H9 (cell line): Measurements from ENCODE around the gene MRC2. TPM values are rescaled to one million over a fixed set of nuclear protein-coding genes. Genes with fewer than 3 reads are reported as not detected.

Experiments
- DNase-seq: peaks from one replicate; pipeline ENCODE4 v3.0.0-alpha.2; 2017
- H2AFZ ChIP-seq: one replicate; pipeline ENCODE4 v1.6.1; 2013; ENCODE audit warnings: mild to moderate bottlenecking, low read length, control low read depth, moderate library complexity
- H2AK5ac ChIP-seq: 2 replicates; pipeline ENCODE4 v1.6.1; 2013; ENCODE audit warnings: low read length, control low read depth, mixed read lengths; ENCODE audit not compliant: insufficient read length
- H2BK120ac ChIP-seq: one replicate; pipeline ENCODE4 v1.6.1; 2013; ENCODE audit warnings: low read depth, mild to moderate bottlenecking, low read length, control low read depth, inconsistent platforms; ENCODE audit not compliant: poor library complexity, severe bottlenecking
- H2BK12ac ChIP-seq: 2 replicates; pipeline ENCODE4 v1.6.1; 2013; ENCODE audit warnings: low read length, control low read depth, mixed read lengths, low read depth; ENCODE audit not compliant: insufficient read length
- H2BK15ac ChIP-seq: 2 replicates; pipeline ENCODE4 v1.6.1; 2013; ENCODE audit warnings: low read depth, low read length, control low read depth
- H2BK20ac ChIP-seq: one replicate; pipeline ENCODE4 v1.6.1; 2013; ENCODE audit warnings: low read depth, mild to moderate bottlenecking, low read length, control low read depth, inconsistent platforms; ENCODE audit not compliant: poor library complexity, severe bottlenecking
- H2BK5ac ChIP-seq: 2 replicates; pipeline ENCODE4 v1.6.1; 2013; ENCODE audit warnings: low read length, control low read depth, mixed read lengths; ENCODE audit not compliant: insufficient read length
- H3K14ac ChIP-seq: 2 replicates; pipeline ENCODE4 v1.6.1; 2013; ENCODE audit warnings: low read length, control low read depth; ENCODE audit not compliant: insufficient read depth
- H3K18ac ChIP-seq: 2 replicates; pipeline ENCODE4 v1.6.1; 2013; ENCODE audit warnings: low read depth, mild to moderate bottlenecking, mixed read lengths, low read length, control low read depth; ENCODE audit not compliant: insufficient read length
- H3K23ac ChIP-seq: 2 replicates; pipeline ENCODE4 v1.6.1; 2013; ENCODE audit warnings: low read length, control low read depth, mixed read lengths, low read depth; ENCODE audit not compliant: insufficient read length
- H3K23me2 ChIP-seq: 2 replicates; pipeline ENCODE4 v1.6.1; 2013; ENCODE audit warnings: low read depth, mild to moderate bottlenecking, mixed read lengths, low read length, control low read depth; ENCODE audit not compliant: insufficient read length, poor library complexity, severe bottlenecking
- H3K27ac ChIP-seq: 2 replicates; pipeline ENCODE4 v1.5.1; 2013; ENCODE audit warnings: low read length, control low read depth, mixed read lengths, low read depth; ENCODE audit not compliant: insufficient read length
- H3K27me3 ChIP-seq: 2 replicates; pipeline ENCODE4 v1.6.1; 2013; ENCODE audit warnings: low read length, control low read depth, inconsistent platforms; ENCODE audit not compliant: insufficient read depth
- H3K4ac ChIP-seq: 2 replicates; pipeline ENCODE4 v1.6.1; 2013; ENCODE audit warnings: low read depth, mild to moderate bottlenecking, control low read depth, inconsistent platforms, low read length, moderate library complexity
- H3K4me1 ChIP-seq: 2 replicates; pipeline ENCODE4 v1.6.1; 2013; ENCODE audit warnings: low read length, control low read depth, inconsistent platforms; ENCODE audit not compliant: insufficient read depth
- H3K4me2 ChIP-seq: 2 replicates; pipeline ENCODE4 v1.6.1; 2013; ENCODE audit warnings: low read length, control low read depth, mixed read lengths; ENCODE audit not compliant: insufficient read length, insufficient read depth
- H3K56ac ChIP-seq: 2 replicates; pipeline ENCODE4 v1.6.1; 2013; ENCODE audit warnings: low read depth, mild to moderate bottlenecking, mixed read lengths, low read length, control low read depth; ENCODE audit not compliant: insufficient read length
- H3K79me1 ChIP-seq: 2 replicates; pipeline ENCODE4 v1.6.1; 2013; ENCODE audit warnings: low read depth, mild to moderate bottlenecking, moderate library complexity, low read length, control low read depth, inconsistent platforms; ENCODE audit not compliant: insufficient read depth, poor library complexity, severe bottlenecking
- H3K79me2 ChIP-seq: 2 replicates; pipeline ENCODE4 v1.6.1; 2013; ENCODE audit warnings: low read length, control low read depth, inconsistent platforms; ENCODE audit not compliant: insufficient read depth
- H3K9ac ChIP-seq: 2 replicates; pipeline ENCODE4 v1.6.1; 2013; ENCODE audit warnings: low read length, control low read depth, mixed read lengths; ENCODE audit not compliant: insufficient read length; ENCODE audit errors: extremely low read depth
- H3K9me3 ChIP-seq: one replicate; pipeline ENCODE4 v1.6.1; 2013; ENCODE audit warnings: low read depth, low read length, inconsistent platforms; ENCODE audit not compliant: control insufficient read depth
- H3T11ph ChIP-seq: one replicate; pipeline ENCODE4 v1.6.1; 2013; ENCODE audit warnings: mild to moderate bottlenecking, low read length, control low read depth, inconsistent platforms
- H4K20me1 ChIP-seq: one replicate; pipeline ENCODE4 v1.6.1; 2013; ENCODE audit not compliant: control insufficient read depth, insufficient read length, insufficient read depth
- H4K5ac ChIP-seq: 2 replicates; pipeline ENCODE4 v1.6.1; 2013; ENCODE audit warnings: low read depth, mild to moderate bottlenecking, mixed read lengths, low read length, control low read depth; ENCODE audit not compliant: insufficient read length
- H4K8ac ChIP-seq: replicated peaks from 2 replicates; pipeline ENCODE4 v1.6.1; 2013; ENCODE audit warnings: low read length, control low read depth, mixed read lengths, low read depth; ENCODE audit not compliant: insufficient read length
- H4K91ac ChIP-seq: 2 replicates; pipeline ENCODE4 v1.6.1; 2013; ENCODE audit warnings: low read depth, mild to moderate bottlenecking, moderate library complexity, mixed read lengths, low read length, control low read depth; ENCODE audit not compliant: insufficient read length
- H3K27ac Mint-ChIP-seq, 3 experiments: 2 replicates in 2 of 3; 3 replicates in 1 of 3; pipeline ENCODE4 v1.8.0; 2020 to 2021; ENCODE audit warnings: mixed read lengths in 3 of 3, mild to moderate bottlenecking in 1 of 3, moderate library complexity in 1 of 3
- H3K27me3 Mint-ChIP-seq: 2 replicates; pipeline ENCODE4 v1.8.0; 2021; ENCODE audit warnings: low read depth, mild to moderate bottlenecking, moderate library complexity, mixed read lengths
- H3K36me3 Mint-ChIP-seq, 3 experiments: 2 replicates in 2 of 3; 3 replicates in 1 of 3; pipeline ENCODE4 v1.8.0; 2020 to 2021; ENCODE audit warnings: low read depth in 3 of 3, mixed read lengths in 3 of 3; ENCODE audit not compliant: insufficient read depth in 1 of 3
- H3K4me1 Mint-ChIP-seq, 2 experiments: 2 replicates each; pipeline ENCODE4 v1.8.0; 2020; ENCODE audit warnings: mixed read lengths in 2 of 2
- H3K4me3 Mint-ChIP-seq, 2 experiments: 2 replicates in 1 of 2; 3 replicates in 1 of 2; pipeline ENCODE4 v1.8.0; 2020 to 2021; ENCODE audit warnings: mild to moderate bottlenecking in 2 of 2, mixed read lengths in 2 of 2, moderate library complexity in 1 of 2
- H3K9me3 Mint-ChIP-seq, 2 experiments: 2 replicates in 1 of 2; 3 replicates in 1 of 2; pipeline ENCODE4 v1.8.0; 2020; ENCODE audit warnings: mild to moderate bottlenecking in 2 of 2, mixed read lengths in 2 of 2, moderate library complexity in 1 of 2
- CTCF ChIP-seq: fragments of 200-600 bp; sonication (generic); conservative IDR thresholded peaks from 3 replicates; pipeline ENCODE4 v1.8.0; 2021; ENCODE audit warnings: antibody characterized with exemption, mild to moderate bottlenecking
- WGBS: extraction: QIAGEN DNeasy Blood & Tissue Kit; methylation state at CpG from one replicate; pipeline ENCODE4 v1.1.7; 2013; ENCODE audit warnings: missing lambda C conversion rate, low lambda C conversion rate, mixed read lengths; ENCODE audit not compliant: insufficient read length; ENCODE audit errors: extremely low coverage; 5-methylcytosine and 5-hydroxymethylcytosine counted together
- total RNA-seq: library from RNA; stranded (reverse); gene quantifications from 2 replicates; pipeline ENCODE4 v1.2.1, GENCODE V29; 2021

Gene MRC2
- total RNA-seq, 1 experiment from 2014 or later: 18.7 TPM

GRCh38 chr17:62625184-62625869 is 2.1 kb upstream of the MRC2 start:
- Histone ChIP-seq H4K8ac (no peak overlapping the region), H3K4me1 (peaks cover 9% of the 10 kb centered on the region; the same call in 1 of the 2 replicates), H4K20me1 (no peaks in the 10 kb centered on the region), H3K23ac (no peak overlapping the region), H2BK12ac (no peak overlapping the region), H2AK5ac (no peak overlapping the region), H3K18ac (no peak overlapping the region), H2BK20ac (no peak overlapping the region), H3K4ac (no peak overlapping the region), H4K91ac (no peak overlapping the region), H3K14ac (no peak overlapping the region), H3K79me1 (no peaks in the 10 kb centered on the region), H3K9me3 (no peaks in the 10 kb centered on the region), H2BK120ac (no peak overlapping the region), H3K27ac (no peak overlapping the region), H4K5ac (no peak overlapping the region), H3T11ph (no peak overlapping the region), H3K23me2 (peaks cover 16% of the 10 kb centered on the region), H2BK15ac (no peak overlapping the region), H3K27me3 (no peaks in the 10 kb centered on the region), H3K56ac (no peak overlapping the region), H3K79me2 (no peaks in the 10 kb centered on the region; the same call in 1 of the 2 replicates), H2BK5ac (no peak overlapping the region), H2AFZ (no peak overlapping the region), H3K4me2 (no peak overlapping the region), H3K9ac (no peak overlapping the region)
- no peak for TF ChIP-seq CTCF
- WGBS: no CpG with 5 or more reads among the region's 19 CpGs
- Mint-ChIP-seq H3K36me3 (peaks cover 0 to 13% (median 5%) of the 10 kb centered on the region in 3 experiments; a peak in 4 of 7 replicates), H3K4me1 (peaks cover 31 to 36% of the 10 kb centered on the region in 2 experiments), H3K27ac (peak overlapping the region in 2 of 3 experiments; percentile 61 to 75; a peak in 2 of 7 replicates), H3K4me3 (0 out of 5 replicates have a peak overlapping the region, but pooled peaks of 1 of the 2 experiments have one; percentile 53), H3K9me3 (no peaks in the 10 kb centered on the region; a peak in 1 of 5 replicates), H3K27me3 (peaks cover 21% of the 10 kb centered on the region)
- DNase-seq: peak; percentile 36
